Stomach (tissue), 9 donors: Measurements from ENCODE around the gene RNF149. TPM values are rescaled to one million over a fixed set of nuclear protein-coding genes. Genes with fewer than 3 reads are reported as not detected.

Experiments
- DNase-seq, 2 donors: peaks; one replicate each; pipeline versions ENCODE4 v3.0.0 to v3.0.0-alpha.2; 2013 to 2019
- H3K27ac ChIP-seq, 5 donors: fragments of 200-600 bp in 4 of 5; sonication (generic) in 4 of 5; one replicate each; pipeline ENCODE4 v1.5.1; 2013 to 2019; ENCODE audit warnings: mild to moderate bottlenecking in 1 of 5, moderate library complexity in 1 of 5
- H3K27me3 ChIP-seq, 3 donors: fragments of 200-600 bp; sonication (generic); one replicate each; pipeline ENCODE4 v1.5.1; 2017 to 2019; ENCODE audit warnings: mixed run types in 1 of 3
- H3K36me3 ChIP-seq, 4 donors: fragments of 200-600 bp; sonication (generic); 1 replicate in 3 of 4; 2 replicates in 1 of 4; pipeline ENCODE4 v1.5.1; 2016 to 2019
- H3K4me1 ChIP-seq, 4 donors: fragments of 200-600 bp; sonication (generic); one replicate each; pipeline ENCODE4 v1.5.1; 2016 to 2019
- H3K4me3 ChIP-seq, 4 donors: fragments of 200-600 bp; sonication (generic) in 3 of 4; one replicate each; pipeline ENCODE4 v1.5.1; 2016 to 2019; ENCODE audit warnings: mild to moderate bottlenecking in 1 of 4
- H3K9me3 ChIP-seq, 4 donors: fragments of 200-600 bp; sonication (generic); one replicate each; pipeline ENCODE4 v1.5.1; 2016 to 2019
- POLR2A ChIP-seq, 4 donors: fragments of 450-650 bp; IDR thresholded peaks; one replicate each; pipeline ENCODE4 v1.6.1; 2016; ENCODE audit warnings: antibody characterized with exemption in 4 of 4, control low read depth in 2 of 4, mild to moderate bottlenecking in 1 of 4, moderate library complexity in 1 of 4
- POLR2AphosphoS5 ChIP-seq, 3 donors: sonication (generic); formaldehyde crosslinking; IDR thresholded peaks; one replicate each; pipeline ENCODE4 v1.6.1; 2016; ENCODE audit warnings: antibody characterized with exemption in 3 of 3
- WGBS, 5 donors: extraction: QIAGEN DNeasy Blood & Tissue Kit in 3 of 5; methylation state at CpG; one replicate each; pipeline versions ENCODE4 v1.1.5 to v1.1.7; 2013 to 2018; 5-methylcytosine and 5-hydroxymethylcytosine counted together
- intact Hi-C: fragments of 100-400 bp; cut with DNase I; formaldehyde crosslinking; loops from one replicate; pipeline ENCODE4 v1.15.1; 2023; ENCODE audit warnings: low total_unique reads
- polyA plus RNA-seq, 3 donors: library from polyadenylated mRNA; stranded (reverse); fragments of 200-250 nt; gene quantifications; one replicate each; pipeline ENCODE4 v1.2.3, GENCODE V29; 2013
- small RNA-seq, 4 donors: library from RNA; depleted of rRNA; stranded (forward); fragments of <200 nt; gene quantifications; one replicate each; pipeline ENCODE3, GENCODE V24; 2016
- total RNA-seq, 5 donors: library from RNA; depleted of rRNA; stranded (reverse); fragments of >200 nt; gene quantifications; one replicate each; pipeline versions ENCODE4 v1.1.0 to v1.2.3, GENCODE V29; 2014 to 2016
- TF ChIP-seq, protein P1 (sequence below), 7 experiments: fragments of 450-650 bp in 4 of 7; fragments of 200-600 bp in 3 of 7; sonication (generic) in 3 of 7; IDR thresholded peaks; one replicate each; pipeline ENCODE4 v1.5.1; 2016 to 2019; ENCODE audit warnings: antibody characterized with exemption in 7 of 7, control low read depth in 2 of 7, mild to moderate bottlenecking in 1 of 7
- donor health status: healthy with polysubstance abuse.
- donor health status: Bipolar disorder and iron deficiency.
- donor health status: healthy.

The RNF149 gene
- total and polyA plus RNA-seq, 8 donors, result 14.8 to 154 (median 35.1) TPM

DNA sequence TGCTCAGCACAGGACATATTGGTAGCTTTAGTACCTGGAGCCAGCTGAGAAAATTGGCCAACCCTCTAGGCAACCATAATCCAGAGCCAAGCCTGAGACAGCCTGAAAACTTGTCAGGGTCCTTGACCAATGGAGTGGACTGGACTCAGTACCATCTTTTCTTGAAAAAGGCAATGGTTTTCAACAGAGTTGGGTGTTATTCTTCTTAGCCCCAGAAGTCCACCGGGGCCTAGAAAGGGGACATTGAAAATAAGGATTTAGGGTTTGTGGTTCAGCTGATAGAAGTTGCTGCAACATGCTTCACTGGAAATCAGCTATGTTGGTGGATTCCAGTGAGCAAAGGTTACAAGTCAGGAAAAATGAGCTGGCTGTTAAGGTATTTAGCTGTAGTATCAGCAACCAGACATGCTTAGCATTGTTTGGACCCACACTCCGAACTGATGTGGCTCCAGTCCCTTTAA is 77.9 kb downstream of the RNF149 start:
- TF ChIP-seq POLR2AphosphoS5 (IDR thresholded peaks at IDR 0.05) (no peak), POLR2A (IDR thresholded peaks at IDR 0.05) (no peak)
- TF ChIP-seq, protein P1, sequence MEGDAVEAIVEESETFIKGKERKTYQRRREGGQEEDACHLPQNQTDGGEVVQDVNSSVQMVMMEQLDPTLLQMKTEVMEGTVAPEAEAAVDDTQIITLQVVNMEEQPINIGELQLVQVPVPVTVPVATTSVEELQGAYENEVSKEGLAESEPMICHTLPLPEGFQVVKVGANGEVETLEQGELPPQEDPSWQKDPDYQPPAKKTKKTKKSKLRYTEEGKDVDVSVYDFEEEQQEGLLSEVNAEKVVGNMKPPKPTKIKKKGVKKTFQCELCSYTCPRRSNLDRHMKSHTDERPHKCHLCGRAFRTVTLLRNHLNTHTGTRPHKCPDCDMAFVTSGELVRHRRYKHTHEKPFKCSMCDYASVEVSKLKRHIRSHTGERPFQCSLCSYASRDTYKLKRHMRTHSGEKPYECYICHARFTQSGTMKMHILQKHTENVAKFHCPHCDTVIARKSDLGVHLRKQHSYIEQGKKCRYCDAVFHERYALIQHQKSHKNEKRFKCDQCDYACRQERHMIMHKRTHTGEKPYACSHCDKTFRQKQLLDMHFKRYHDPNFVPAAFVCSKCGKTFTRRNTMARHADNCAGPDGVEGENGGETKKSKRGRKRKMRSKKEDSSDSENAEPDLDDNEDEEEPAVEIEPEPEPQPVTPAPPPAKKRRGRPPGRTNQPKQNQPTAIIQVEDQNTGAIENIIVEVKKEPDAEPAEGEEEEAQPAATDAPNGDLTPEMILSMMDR (IDR thresholded peaks at IDR 0.05), result no peak
- DNase-seq, result no peak
- H3K4me1 ChIP-seq, result peaks cover 0 to 16% (median 5%) of the 10 kb centered on the region in 4 donors
- 67 to 95% (median 83%) methylated on average over 2 of the region's 2 CpGs for WGBS, 5 donors
- no peak overlapping the region for H3K4me3 ChIP-seq
- intact Hi-C loops, result no loop called here
- H3K9me3 ChIP-seq, result no peaks in the 10 kb centered on the region
- H3K27ac ChIP-seq, result no peak overlapping the region
- H3K36me3 ChIP-seq, result no peaks in the 10 kb centered on the region
- H3K27me3 ChIP-seq, result no peaks in the 10 kb centered on the region

Small RNA genes within 50 kb of the gene (small RNA-seq; reads per million reads assigned to genes)
- 0.31 to 1.1 (median 0.68) reads per million in 4 donors for gene MIR5696
- gene SNORD89, result 149 to 679 (median 482) reads per million in 4 donors

Other genes with a start within 250 kb of the RNF149 start
- gene TBC1D8, start 157.3 kb downstream of the RNF149 start, total RNA-seq, result 100 to 1,000 TPM in 3 of 5 donors, 10 to 100 TPM in 2; 74.2 to 179 (median 120) TPM
- 10 to 100 TPM in 2 of 3 donors, 1 to 10 TPM in 1; 9.9 to 22.0 (median 13.0) TPM for gene TBC1D8, start 157.3 kb downstream of the RNF149 start, polyA plus RNA-seq
- gene CNOT11, start 55.8 kb downstream of the RNF149 start, total RNA-seq, result 10 to 100 TPM in 4 of 5 donors, 1 to 10 TPM in 1; 9.3 to 71.4 (median 25.3) TPM
- 10 to 100 TPM; 16.1 to 26.6 (median 21.3) TPM for gene CNOT11, start 55.8 kb downstream of the RNF149 start, polyA plus RNA-seq
- under 1 TPM in 1 of 5 donors, not detected in 4; 0.37 TPM for gene CREG2, start 78.8 kb upstream of the RNF149 start, total RNA-seq
- under 1 TPM in 1 of 3 donors, not detected in 2; 0.05 TPM for gene CREG2, start 78.8 kb upstream of the RNF149 start, polyA plus RNA-seq
- gene RFX8, start 166.4 kb upstream of the RNF149 start, total RNA-seq, result under 1 TPM in 1 of 5 donors, not detected in 4; 0.92 TPM
- under 1 TPM in 1 of 3 donors, not detected in 2; 0.13 TPM for gene RFX8, start 166.4 kb upstream of the RNF149 start, polyA plus RNA-seq